HL-60/S4 treated with retinoic acid at 250 ng/mL for 4 days and 3 days (cell line): ENCODE measurements around the gene ZBED1.
"Not testable (repeated sequence)": the region's sequence is repeated elsewhere in the genome, so short reads cannot be mapped to it uniquely, and the experiment has no call there.

Experiments used
- in situ Hi-C: fragments of 300-500 bp; cut with MboI; formaldehyde crosslinking; loops from 2 replicates; pipeline ENCODE4 v1.7.0; 2022; ENCODE audit warnings: low sequenced_read_pairs

ZBED1 gene

DNA sequence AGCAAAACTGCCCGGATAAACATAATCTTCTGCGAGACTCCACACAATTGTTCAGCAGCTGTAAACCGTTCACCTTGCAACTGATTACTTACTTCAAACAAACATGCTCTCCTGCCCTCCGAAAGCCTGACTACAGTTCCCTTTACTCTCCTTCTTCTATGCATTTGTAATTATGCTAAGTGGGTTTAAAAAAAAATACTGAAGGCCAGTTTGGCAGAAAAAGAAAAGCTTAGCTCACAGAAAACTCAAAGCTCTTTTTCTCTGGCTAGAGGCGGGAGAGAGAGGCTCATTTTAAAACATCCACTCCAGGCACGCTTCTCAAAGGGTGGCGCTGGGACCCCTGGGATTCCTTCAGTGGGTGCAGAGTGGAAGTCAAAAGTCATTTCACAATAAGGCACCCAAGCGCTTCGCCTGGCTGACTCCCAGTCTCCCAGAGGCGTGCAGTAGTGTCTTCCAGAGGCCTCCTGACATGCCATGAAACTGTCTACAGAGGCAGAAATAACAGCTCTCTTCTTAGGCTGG is 1.9 kb downstream of the ZBED1 start:
- in situ Hi-C loops = no loop called here

DNA sequence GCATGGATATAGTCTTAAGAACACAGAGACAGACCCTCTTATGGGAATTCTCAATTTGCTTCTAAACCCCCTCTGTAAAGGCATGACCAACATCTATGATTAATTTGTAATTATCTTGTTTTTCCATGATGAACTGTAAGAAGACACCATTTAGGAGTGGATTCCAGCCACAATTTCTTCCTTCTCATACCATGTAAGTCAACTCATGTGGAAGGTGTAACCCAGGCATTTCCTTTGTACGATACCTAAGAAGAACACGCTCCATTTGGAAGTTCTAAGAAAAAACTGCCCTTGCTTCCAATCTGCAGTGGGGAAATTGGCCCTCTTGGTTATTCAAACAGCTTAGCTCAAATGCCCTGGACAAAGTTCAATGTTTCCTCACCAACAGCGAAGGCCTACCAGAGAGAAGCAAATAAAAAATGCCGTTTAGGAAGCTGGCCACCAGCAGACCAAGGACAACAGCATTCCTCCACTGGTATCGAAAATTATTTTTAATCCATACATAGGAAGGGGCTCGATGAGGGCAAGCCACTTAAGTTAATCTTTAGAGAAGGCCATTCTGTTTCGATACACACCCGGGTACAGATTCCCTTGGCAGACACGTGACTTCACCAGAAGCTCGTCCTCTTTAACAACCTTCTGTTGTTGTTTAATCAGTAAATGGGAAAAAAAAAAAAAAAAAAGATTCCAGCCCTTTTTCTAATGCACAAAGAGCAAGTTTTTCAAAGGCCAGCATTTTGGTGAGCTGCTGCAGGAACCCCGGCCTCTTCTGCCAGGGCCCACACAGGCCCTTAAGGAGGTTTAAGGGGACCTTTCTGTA is 2.6 kb downstream of the ZBED1 start:
- in situ Hi-C loops = no loop called here

DNA sequence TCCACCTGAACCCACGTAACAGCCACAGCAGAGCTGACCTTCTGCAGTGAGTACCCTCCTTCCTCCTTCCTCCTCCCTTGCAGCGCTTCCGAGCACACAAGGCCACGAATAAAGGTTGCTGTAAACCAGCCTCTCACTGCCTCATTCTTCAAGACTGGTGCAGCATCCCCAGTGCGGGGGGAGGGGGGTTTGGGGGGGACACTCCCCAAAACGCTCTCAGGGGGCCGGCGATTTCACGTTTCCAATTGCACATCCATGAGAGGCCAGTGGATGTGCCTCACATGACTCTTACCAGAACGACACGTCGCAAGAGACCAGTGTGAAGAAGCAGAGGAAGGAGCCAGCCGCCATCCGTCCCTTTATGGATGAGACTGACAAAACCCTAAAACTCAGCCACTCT is 5.2 kb downstream of the ZBED1 start:
- in situ Hi-C loops = no loop called here

DNA sequence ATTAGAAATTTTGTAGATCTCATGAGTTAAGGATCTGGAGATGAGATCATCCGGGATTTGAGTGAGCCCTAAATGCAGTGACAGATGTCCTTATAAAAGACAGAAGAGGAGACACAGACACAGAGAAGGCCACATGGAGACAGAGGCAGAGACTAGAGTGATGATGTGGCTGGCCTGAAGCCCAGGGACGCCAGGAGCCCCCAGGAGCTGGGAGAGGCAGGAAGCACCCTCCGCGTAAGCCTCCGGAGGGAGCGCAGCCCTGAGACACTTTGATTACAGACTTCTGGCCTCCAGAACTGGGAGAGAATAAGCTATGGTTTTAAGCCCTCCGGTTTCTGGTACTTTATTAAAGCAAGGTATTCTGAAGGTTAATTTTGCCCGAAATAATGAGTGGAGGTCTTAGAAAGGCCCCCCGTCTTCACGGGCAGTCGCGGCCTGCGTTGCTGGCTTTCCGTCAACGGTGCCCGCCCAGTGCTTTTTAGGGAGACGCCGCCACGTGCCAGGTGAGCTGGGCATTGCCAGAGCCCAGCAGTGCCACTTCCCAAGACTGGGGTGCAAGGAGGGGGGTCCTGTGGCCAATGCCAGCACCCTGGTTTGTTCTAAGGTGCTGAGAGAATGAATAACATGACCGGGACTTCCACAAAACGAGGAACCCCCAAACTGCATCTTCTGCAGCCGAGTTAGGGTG is 8.1 kb downstream of the ZBED1 start:
- in situ Hi-C loops = no loop called here

DNA sequence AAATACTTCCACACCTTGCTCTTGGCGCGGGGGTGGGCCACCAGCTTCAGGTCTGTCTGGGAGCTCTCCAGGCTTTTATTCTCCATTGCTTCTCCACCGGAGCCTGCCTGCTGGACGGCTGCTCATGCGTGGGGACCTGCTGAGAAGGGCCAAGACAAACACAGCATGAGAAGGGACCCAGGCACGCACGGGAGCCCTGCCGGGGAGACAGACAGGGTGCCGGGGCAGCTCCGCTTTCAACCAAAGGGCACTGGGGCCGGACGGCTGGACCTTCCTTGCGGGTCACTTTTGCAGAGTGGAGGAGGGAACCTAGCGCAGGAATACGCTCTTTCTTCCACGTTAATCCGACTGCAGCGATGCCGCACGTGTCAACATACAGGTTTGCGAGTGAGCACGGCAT is 10.1 kb downstream of the ZBED1 start:
- in situ Hi-C loops = no loop called here

DNA sequence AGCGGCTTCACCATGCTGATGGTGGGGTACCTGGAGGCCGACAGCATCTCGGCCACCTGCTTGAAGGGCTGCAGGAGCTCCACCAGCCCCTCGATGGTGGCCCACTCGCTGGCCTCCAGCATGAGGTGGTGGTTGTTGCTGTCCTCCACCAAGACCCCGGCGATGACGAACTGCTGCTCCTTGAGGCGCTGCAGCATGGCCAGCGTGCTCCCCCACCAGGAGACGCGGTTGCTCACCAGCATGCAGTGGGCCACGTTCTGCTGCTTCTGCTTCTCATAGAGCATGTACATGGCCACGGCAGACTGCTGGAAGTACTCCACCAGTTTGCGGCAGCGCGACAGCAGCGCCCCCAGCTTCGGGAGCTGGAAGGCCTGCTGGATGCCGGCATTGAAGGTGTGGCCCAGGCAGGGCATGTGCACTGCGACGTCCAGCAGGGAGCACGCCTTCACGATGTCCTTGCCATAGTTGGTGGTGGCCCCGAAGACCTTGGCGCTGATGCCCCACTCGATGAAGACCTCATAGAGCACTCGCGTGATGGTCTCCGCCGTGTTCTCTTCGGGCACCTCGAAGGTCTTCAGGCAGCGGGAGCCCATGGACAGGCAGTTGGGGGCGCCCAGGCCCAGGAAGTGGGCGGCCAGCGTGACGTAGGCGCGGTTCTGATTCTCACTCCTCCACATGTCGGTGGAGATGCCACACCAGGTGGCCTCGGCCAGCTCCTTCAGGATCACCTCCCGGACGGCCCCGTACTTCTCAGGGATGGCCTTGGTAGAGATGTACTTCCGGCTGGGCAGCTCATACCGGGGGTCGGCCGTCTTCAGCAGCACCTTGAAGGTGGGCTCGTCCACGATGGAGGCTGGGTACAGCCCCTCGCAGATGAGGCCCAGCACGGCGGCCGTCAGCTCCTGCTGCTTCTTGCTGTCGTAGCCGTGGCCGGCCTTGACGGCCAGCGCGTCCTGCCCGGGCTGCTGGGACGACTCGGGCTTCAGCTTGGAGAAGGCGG is 11.0 kb downstream of the ZBED1 start:
- in situ Hi-C loops = no loop called here

DNA sequence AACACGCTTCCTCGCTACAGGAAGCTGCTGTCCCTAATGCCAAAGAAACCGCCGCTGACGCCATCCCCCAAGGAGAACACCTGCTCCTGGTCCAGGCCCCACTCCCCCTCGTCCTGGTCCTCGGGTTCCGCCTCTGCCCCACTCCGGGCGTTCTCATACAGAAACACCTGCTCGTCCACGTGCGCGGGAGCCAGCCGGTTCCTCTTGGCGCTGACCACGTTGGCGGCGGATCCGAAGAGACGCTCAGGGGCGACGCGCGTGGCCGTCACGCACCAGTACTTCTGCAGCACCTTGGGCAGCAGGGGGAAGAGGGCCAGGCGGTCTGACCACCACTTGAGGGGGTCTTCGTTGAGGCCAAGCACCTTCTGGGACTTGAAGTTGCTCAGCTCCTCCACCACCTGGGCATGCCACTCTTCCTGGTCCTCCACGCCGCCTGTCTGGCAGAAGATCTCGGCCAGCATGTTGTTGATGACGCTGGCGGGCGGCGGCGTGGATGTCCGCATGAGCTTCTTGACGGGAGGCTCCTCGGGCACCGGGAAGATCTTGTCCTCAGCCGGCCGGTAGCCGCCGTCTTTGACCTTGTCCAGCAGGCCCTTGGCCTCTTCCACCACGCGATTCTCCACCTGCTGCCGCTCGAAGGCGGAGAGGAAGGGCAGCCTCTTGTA is 12.0 kb downstream of the ZBED1 start:
- in situ Hi-C loops = no loop called here

DNA sequence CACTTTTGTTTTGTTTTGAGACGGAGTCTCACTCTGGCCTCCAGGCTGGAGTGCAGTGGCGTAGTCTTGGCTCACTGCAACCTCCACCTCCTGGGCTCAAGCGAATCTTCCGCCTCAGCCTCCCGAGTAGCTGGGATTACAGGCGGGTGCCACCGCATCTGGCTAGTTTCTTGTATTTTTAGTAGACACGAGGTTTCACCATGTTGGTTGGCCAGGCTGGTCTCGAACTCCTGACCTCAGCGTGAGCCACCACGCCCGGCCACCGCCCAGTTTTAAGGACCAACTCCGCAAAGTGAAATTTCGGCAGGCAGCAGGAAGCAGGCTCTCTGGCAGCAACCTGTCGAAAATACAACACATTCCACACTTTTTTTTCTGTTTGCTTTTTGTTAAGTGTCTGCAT is 13.4 kb downstream of the ZBED1 start:
- in situ Hi-C loops = no loop called here

DNA sequence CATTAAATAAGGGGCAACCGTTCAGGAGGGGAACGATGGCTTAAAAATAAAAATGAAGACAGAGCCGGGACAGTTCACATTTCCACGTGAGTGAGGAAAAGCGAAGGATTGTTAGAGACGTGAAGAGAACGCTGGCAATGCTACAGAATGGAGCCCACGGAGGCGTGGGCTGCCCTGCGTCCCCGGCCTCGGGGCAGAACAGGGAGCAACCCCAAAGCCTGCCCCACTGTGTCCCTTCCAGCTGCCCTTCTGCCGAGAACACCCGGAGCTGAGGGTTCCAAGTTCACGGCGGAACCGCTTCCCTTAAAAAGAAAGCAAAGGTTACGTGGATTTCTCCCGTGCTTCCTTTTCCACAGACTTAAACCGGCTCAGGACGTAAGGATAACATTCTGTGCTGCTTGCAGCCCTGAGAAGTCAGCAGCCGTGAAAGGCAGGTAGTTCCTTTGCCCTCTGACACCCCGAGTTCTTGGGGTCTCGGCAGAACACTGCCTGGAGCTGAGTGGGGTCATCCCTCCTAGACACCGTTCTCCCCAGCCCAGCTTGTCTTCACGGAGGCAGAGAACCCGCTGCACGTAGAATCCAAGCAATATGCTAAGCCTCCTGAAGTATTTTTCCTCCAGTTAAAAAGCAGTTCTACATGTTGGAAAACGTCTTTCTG is 14.2 kb downstream of the ZBED1 start:
- in situ Hi-C loops = no loop called here

DNA sequence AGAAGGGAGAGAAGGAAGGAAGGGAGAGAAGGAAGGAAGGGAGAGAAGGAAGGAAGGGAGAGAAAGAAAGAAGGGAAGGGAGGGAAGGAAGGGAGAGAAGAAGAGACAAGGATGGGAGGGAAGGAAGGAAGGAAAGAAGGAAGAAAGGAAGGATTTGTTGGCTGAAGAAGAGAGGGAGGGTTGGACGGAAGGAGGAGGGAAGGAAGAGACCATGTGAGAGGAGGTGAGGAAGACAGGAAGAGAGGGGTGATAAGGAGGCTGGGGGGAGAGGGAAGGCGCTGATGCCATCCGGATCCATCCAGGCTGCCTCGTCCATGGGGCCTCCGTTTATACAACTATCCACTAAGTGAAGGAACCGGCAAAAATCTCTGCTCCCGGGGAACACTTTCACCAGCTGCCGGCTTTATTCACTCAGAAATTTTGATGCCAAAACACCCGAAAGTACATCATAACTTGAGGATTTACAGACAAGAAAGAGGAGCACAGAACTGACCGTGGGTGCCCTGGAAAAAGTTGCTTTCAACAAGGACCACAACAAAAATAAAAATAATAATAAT is 14.9 kb downstream of the ZBED1 start:
- in situ Hi-C loops = no loop called here

DNA sequence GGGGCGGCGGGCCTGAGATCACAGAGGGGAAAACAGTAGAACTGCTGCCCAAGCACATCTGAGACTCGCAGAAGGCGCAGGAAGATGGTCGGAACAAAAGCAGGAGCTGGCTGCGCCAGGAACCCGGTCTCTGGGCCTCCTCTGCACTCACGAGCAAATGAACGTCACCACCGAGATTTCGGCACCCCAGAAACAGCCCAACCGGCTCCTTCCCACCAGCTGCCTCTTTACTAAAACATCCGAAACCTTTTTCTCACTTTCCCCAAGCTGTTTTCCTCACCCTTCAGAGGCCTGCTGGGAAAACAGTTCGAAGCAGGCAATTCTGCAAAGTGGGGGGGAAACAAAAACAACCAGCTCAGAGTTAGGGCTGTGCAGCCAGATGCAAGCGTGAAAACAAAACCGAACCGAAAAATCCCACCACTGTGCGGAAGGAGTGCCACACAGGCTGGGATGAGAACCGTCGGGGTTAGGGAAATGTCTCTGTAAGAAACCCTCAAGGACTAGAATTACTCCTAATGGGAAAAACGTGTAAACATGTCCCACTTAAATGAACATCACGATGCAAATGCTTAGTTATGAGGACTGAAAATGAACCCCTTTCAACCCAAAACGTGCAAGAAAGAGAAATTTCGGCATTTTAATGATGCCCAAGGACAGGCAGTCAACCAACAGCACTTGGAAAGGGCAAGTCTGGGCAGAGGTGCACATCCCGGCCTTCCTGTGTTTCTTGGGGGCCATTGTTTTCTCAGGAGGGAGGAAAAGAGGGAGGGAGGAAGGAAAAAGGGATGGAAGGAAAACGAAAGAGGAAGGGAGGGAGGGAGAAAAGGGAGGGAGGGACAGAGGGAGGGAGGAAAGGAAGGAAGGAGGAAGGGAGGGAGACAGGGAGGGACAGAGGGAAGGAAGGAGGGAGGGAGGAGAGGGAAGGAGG is 15.8 kb downstream of the ZBED1 start:
- in situ Hi-C loops = no loop called here

DNA sequence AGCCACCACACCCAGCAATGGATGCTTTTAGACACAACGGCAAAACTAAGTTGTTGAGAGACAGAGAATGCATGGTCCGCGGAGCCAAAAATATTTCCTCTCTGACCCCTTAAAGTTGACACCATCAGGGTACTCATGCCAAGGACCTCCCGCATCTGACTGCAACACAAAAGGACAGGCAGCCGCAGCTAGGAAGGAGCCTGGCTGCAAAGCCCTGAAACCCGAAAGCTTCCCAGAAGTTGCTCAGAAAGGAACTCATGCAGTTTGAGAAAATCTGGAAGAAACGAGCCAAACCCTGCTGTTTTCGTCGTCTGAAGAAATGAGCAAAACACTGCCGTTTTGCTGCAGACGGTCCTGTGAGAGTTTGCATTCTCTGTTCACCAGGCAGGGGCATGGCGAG is 16.5 kb downstream of the ZBED1 start:
- in situ Hi-C loops = no loop called here

DNA sequence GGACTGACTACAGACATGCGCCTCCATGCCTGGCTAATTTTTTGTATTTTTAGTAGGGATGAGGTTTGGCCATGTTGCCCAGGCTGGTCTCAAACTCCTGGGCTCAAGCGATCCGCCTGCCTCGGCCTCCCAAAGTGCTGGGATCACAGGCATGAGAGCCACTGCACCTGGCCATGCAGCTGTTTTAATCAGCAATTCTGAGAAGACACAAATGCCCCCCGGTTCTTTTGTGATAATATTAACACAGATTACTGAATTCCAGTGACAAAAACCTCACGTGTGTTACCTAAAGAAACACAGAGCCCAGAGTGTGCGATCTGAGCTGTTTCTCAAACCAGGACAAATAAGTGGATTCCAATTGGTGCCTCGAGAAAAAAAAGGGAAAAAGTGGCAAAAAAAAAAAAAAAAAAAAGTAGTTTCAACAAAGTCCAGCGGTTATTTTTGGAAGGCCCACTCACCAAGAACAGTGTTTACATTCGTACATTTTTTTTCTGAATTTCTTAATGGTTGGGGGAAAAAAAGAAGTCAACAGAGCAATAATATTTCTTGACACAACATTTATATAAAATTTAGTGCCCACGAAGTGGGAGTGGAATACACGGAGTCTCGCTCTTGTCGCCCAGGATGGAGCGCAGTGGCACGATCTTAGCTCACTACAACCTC is 17.2 kb downstream of the ZBED1 start:
- in situ Hi-C loops = no loop called here

DNA sequence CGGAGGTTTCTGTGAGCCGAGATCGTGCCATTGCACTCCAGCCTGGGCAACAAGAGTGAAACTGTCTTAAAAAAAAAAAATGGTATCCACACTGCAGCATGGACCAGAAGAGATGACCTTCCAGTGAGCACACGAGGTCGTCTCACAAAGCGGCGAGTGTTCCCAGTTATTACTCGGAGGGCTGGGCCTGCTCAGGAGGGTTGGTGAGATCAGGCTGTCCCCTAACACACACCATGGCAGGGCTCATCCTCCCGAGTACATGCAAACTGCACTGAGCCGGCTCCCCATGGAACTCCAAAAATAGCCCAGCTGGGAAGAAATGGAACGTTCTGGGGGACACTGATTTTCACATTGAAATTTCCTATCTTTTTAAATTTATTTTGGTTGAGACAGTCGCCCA is 19.2 kb downstream of the ZBED1 start:
- in situ Hi-C loops = not testable (repeated sequence)

DNA sequence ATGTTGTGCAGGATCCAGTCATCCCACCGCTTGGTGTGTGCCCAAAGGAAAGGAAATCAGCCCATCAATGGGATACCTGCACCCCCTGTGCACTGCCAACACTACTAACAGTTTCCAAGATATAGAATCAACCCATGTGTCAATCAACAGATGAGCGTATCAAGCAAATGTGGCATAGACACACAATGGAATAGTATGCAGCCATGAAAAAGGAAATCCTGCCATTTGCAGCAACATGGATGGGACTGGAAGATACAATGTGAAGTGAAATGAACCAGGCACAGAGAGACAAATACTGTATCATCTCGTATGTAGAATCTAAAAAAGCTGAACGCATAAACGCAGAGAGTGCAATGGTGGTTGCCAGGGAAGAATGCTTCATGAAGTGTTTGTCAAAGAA is 20.8 kb downstream of the ZBED1 start:
- in situ Hi-C loops = not testable (repeated sequence)

DNA sequence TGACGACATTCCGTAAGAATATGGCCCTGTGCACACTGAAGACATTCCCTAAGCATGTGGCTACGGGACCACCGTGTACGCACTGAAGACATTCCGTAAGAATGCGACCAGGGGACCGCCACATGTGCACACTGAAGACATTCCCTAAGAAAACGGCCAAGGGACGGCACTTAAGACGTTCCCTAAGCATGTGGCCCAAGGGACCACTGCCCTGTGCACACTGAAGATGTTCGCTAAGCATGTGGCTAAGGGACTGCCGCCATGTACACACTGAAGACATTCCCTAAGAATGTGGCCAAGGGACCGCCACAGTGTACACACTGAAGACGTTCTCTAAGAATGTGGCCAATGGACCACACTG is 21.4 kb downstream of the ZBED1 start:
- in situ Hi-C loops = no loop called here

DNA sequence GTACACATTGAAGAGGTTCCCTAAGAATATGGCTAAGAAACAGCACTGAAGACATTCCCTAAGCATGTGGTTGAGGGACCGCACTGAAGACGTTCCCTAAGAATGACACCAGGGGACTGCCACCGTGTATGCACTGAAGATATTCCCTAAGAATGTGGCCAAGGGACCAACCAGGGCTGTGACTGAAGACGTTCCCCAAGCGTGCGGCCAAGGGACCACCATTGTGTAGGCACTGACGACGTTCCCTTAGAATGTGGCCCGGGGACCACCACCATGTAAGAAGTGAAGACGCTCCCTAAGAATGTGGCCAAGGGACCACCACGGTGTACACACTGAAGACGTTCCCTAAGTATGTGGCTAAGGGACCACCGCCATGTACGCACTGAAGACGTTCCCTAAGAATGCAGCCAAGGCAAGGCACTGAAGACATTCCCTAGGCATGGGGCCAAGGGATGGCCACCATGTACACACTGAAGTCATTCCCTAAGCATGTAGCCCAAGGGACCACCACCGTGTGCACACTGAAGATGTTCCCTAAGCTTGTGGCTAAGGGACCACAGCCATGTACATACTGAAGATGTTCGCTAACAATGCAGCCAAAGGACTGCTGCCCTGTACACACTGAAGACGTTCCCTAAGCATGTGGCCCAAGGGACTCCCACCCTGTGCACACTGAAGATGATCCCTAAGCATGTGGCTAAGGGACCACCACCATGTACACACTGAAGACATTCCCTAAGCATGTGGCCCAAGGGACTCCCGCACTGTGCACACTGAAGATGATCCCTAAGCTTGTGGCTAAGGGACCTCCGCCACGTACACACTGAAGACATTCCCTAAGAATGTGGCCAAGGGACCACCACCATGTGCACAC is 22.0 kb downstream of the ZBED1 start:
- in situ Hi-C loops = no loop called here
